HUES48 (cell line): ENCODE measurements around the gene NCOA1.
"Not testable (repeated sequence)": the region's sequence is repeated elsewhere in the genome, so short reads cannot be mapped to it uniquely, and the experiment has no call there.

Experiments used
- H3K27ac ChIP-seq: one replicate; pipeline ENCODE4 v1.7.0; 2013; ENCODE audit warnings: low read depth, low read length, inconsistent platforms
- H3K27me3 ChIP-seq: 2 replicates; pipeline ENCODE4 v1.6.1; 2013; ENCODE audit warnings: mild to moderate bottlenecking, low read length; ENCODE audit not compliant: control insufficient read depth, insufficient read depth
- H3K36me3 ChIP-seq: 2 replicates; pipeline ENCODE4 v1.6.1; 2013; ENCODE audit warnings: low read length; ENCODE audit not compliant: control insufficient read depth, insufficient read depth
- H3K4me1 ChIP-seq: 2 replicates; pipeline ENCODE4 v1.6.1; 2013; ENCODE audit warnings: mild to moderate bottlenecking, low read length; ENCODE audit not compliant: control insufficient read depth, insufficient read depth
- H3K4me3 ChIP-seq: 2 replicates; pipeline ENCODE4 v1.5.1; 2013; ENCODE audit warnings: mild to moderate bottlenecking, low read depth, low read length
- H3K9ac ChIP-seq: 2 replicates; pipeline ENCODE4 v1.6.1; 2013; ENCODE audit warnings: mild to moderate bottlenecking, low read depth, low read length, moderate library complexity
- H3K9me3 ChIP-seq: 2 replicates; pipeline ENCODE4 v1.6.1; 2013; ENCODE audit warnings: low read length; ENCODE audit not compliant: control insufficient read depth, insufficient read depth

NCOA1 gene

DNA sequence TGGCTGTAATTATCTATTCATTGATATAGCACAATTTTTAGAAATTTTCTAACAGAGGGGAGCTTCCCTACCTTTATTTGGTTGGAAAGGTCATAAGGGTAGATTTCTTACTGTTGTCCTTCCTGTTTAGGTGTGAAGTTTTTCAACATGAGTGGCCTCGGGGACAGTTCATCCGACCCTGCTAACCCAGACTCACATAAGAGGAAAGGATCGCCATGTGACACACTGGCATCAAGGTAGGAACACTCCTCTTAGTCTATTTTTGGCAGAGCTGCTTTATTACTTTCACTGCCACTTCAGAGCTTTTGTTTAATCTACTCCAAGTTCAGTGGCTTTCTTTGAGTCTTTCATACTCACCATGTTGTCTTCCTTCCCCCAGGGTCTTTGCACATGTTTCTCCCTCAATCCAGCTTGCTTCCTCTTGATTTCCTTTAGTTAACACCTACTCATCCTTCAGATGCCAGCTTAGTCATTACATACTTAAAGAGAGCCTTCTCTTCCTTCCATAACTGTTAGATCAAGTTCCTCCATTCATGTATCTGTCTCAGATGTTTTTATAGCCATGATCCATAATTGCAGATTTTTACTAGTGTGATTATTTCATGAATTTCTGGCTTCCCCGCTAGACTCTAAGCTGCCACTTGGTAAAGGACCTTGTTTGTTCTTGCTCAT lies 167.6 kb downstream of the NCOA1 start:
- H3K27ac ChIP-seq: no peak overlapping the region
- no peak overlapping the region for H3K4me3 ChIP-seq
- no peaks in the 10 kb centered on the region for H3K9me3 ChIP-seq
- H3K4me1 ChIP-seq: peaks cover 13% of the 10 kb centered on the region; the same call in 1 of the 2 replicates
- H3K9ac ChIP-seq: no peak overlapping the region
- H3K27me3 ChIP-seq: no peaks in the 10 kb centered on the region
- no peaks in the 10 kb centered on the region for H3K36me3 ChIP-seq

DNA sequence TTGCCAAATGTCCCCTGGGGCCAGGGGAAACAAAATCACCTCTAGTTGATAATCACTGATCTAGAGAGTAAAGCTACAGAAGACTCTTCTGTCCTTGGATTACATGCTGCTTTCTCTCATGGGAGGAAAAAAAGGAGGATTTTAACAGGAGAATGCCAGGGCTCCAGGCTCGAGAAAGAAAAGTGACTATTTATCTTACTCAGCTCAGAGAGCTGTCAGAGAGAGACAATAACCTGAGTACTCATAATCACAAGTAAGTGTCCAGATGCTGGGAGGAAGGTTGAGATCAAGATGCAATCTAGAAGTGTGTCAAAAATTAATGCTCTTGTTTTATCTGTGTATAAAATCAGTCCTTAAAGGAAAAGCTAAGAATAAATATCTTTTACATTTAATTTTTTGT lies 168.8 kb downstream of the NCOA1 start:
- H3K4me3 ChIP-seq: no peak overlapping the region
- no peak overlapping the region for H3K9ac ChIP-seq
- H3K9me3 ChIP-seq: no peaks in the 10 kb centered on the region
- no peaks in the 10 kb centered on the region for H3K36me3 ChIP-seq
- no peak overlapping the region for H3K27ac ChIP-seq
- H3K27me3 ChIP-seq: no peaks in the 10 kb centered on the region
- H3K4me1 ChIP-seq: peaks cover 8% of the 10 kb centered on the region; the same call in 1 of the 2 replicates

DNA sequence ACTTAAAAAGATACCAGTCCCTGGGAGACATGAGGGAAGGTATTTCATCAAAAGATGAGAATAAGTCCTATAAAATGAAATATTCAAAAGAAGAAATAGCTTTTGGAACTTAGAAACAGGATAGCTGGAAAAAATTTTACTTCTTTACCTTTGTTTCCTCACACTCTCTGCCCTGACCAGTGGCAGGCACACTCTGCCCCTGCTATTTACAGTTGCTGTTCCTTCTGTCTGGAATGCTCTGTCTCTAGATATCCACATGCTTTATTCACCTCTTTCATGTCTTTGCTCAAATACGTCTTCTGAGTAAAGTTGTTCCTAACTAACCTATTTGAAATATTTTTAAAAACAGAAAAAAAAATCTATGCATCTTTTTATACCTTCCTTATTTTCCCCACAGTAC lies 176.5 kb downstream of the NCOA1 start:
- H3K36me3 ChIP-seq: no peaks in the 10 kb centered on the region
- H3K27me3 ChIP-seq: no peaks in the 10 kb centered on the region
- H3K4me3 ChIP-seq: no peak overlapping the region
- no peak overlapping the region for H3K27ac ChIP-seq
- no peaks in the 10 kb centered on the region for H3K4me1 ChIP-seq
- H3K9ac ChIP-seq: no peak overlapping the region
- H3K9me3 ChIP-seq: no peaks in the 10 kb centered on the region

DNA sequence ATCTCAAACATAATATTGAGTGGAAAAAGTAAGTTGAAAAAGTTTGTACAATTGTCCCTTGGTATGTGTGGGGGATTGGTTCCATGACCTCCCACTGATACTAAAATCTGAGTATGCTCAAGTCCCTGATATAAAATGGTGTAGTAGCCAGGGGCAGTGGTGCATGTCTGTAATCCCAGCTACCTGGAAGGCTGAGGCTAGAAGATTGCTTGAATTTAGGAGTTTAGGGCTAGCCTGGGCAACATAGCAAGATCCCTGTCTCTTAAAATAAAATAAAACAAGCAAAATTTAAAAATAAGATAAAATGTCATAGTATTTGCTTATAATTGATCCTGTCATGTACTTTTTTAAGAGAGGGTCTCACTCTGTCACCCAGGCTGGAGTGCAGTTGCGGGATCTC lies 180.2 kb downstream of the NCOA1 start:
- no peak overlapping the region for H3K9ac ChIP-seq
- H3K27me3 ChIP-seq: no peaks in the 10 kb centered on the region
- no peaks in the 10 kb centered on the region for H3K36me3 ChIP-seq
- no peak overlapping the region for H3K27ac ChIP-seq
- no peaks in the 10 kb centered on the region for H3K9me3 ChIP-seq
- no peak overlapping the region for H3K4me3 ChIP-seq
- no peaks in the 10 kb centered on the region for H3K4me1 ChIP-seq

DNA sequence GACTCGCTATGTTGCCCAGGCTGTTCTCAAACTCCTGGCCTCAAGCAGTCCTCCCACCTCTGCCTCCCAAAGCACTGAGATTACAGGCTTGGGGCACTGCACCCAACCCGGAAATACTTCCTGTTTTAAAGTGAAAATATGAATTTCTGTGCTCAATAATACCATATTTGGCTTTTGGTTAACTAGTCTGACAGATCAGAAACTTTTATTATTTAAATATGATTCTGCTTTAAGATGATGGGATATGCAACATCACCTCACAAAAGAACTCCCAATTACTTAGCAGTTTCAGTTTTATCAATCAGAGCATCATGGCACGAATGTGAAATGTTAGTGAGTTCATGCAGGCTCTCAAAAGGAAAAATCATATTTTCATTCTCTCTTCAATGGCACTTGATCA lies 181.5 kb downstream of the NCOA1 start:
- no peak overlapping the region for H3K9ac ChIP-seq
- H3K36me3 ChIP-seq: no peaks in the 10 kb centered on the region
- H3K9me3 ChIP-seq: no peaks in the 10 kb centered on the region

DNA sequence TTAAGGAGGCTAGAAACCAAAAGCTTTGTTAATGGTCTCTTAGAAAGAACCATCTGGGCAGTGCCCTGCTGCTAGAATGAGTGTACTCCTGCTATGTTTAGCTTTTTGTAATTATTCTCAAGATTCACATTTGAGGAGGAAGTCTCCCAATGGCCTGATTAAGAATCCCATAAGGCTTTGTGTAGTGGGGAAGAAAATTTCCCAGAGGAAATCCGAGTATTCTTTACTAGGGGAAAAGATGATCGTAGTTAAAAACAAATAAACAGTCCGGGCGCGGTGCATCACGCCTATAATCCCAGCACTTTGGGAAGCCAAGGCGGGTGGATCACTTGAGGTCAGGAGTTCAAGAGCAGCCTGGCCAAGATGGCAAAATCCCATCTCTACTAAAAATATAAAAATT lies 184.3 kb downstream of the NCOA1 start:
- Histone ChIP-seq H3K9ac (no peak overlapping the region), H3K4me1 (no peaks in the 10 kb centered on the region), H3K4me3 (no peak overlapping the region), H3K36me3 (no peaks in the 10 kb centered on the region), H3K9me3 (no peaks in the 10 kb centered on the region), H3K27ac (no peak overlapping the region), H3K27me3 (no peaks in the 10 kb centered on the region)

More for the DNA sequence above, 181.5 kb downstream of the NCOA1 start:
- Histone ChIP-seq H3K4me3 (no peak overlapping the region), H3K27ac (no peak overlapping the region), H3K27me3 (no peaks in the 10 kb centered on the region), H3K4me1 (no peaks in the 10 kb centered on the region)

DNA sequence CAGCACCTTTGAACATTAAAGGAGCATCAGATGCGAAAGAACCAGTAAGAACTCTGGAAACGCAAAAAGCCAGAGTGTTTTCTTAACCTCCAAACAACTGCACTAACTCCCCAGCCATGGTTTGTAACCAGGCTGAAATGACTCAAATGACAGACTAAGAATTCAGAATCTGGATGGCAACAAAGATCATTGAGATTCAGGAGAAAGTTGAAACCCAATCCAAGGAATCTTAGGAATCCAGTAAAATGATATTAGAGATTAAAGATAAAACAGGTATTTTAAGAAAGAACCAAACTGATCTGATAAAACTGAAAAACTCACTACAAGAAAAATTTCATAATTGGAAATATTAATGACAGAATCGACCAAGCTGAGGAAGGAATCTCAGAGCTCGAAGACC lies 185.4 kb downstream of the NCOA1 start:
- no peaks in the 10 kb centered on the region for H3K4me1 ChIP-seq
- no peak overlapping the region for H3K4me3 ChIP-seq
- no peaks in the 10 kb centered on the region for H3K36me3 ChIP-seq
- H3K27ac ChIP-seq: no peak overlapping the region
- H3K9ac ChIP-seq: no peak overlapping the region
- no peaks in the 10 kb centered on the region for H3K27me3 ChIP-seq
- H3K9me3 ChIP-seq: no peaks in the 10 kb centered on the region

DNA sequence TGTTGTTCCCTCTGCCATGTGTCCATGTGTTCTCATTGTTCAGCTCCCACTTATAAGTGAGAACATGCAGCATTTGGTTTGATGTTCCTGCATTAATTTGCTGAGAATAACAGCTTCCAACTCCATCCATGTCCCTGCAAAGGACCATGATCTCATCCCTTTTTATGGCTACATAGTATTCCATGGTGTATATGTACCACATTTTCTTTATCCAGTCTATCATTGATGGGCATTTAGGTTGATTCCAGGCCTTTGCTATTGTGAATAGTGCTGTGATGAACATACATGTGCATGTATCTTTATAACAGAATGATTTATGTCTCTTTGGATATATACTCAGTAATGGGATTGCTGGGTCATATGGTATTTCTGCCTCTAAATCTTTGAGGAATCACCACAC lies 187.0 kb downstream of the NCOA1 start:
- H3K4me1 ChIP-seq, H3K9me3 ChIP-seq, H3K27me3 ChIP-seq, H3K9ac ChIP-seq, H3K36me3 ChIP-seq, H3K27ac ChIP-seq, H3K4me3 ChIP-seq: not testable (repeated sequence)

DNA sequence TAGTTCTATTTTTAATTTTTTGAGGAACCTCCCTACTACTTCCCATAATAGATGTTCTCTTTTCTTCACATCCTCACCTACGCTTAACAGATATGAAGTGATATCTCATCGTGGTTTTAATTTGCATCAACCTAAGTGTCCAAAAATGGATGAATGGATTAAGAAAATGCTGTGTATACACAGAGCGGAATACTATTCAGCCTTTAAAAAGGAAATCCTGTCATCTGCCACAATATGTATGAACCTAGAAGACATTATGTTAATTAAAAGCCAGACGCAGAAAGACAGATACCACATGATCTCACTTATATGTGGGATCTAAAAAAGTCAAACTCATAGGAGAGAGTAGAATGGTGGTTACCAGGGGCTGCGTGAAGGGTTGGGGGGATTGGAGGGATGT lies 189.1 kb downstream of the NCOA1 start:
- H3K4me1 ChIP-seq: no peaks in the 10 kb centered on the region
- H3K4me3 ChIP-seq: no peak overlapping the region
- H3K9ac ChIP-seq: no peak overlapping the region
- no peaks in the 10 kb centered on the region for H3K36me3 ChIP-seq
- H3K27me3 ChIP-seq: no peaks in the 10 kb centered on the region
- H3K9me3 ChIP-seq: no peaks in the 10 kb centered on the region
- H3K27ac ChIP-seq: no peak overlapping the region

DNA sequence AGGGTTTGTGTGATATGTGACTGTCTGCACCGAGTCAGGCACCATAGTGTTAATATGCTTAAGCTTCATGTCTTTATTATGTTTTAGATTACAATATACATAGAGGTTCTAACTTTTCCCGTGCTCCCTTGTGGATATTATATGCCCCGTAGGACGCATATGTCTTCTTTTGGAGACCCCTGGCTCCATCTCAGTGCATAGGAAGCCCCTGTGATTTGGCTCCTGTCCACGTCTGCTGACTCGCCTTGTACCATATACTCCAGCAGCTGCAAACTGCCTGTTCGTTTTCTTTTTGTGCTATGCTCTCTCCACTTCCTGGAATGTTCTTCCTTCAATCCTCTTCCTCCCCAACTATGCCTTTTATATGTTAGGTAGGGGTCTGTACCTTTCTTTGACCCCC lies 191.2 kb downstream of the NCOA1 start:
- Histone ChIP-seq H3K27me3 (no peaks in the 10 kb centered on the region), H3K9me3 (no peaks in the 10 kb centered on the region), H3K4me3 (no peak overlapping the region)

DNA sequence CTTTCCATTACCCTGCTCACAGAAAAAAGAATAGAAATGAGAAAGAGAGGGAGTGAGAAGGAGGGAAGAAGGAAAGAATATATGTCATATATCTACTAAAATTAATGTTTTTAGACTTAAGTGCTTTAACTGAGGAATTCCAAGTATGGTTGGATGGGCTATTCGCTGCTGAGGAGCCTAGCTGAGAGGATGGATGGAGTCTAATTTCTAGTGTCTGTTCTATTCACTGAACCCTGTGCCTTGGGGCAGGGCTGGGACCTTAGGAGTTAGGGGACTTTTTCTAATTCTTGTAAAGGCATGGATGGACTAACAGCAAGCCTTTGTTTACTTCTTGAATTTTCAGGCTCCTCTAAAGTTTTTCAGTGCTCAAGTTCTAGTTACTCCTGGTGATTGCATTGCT lies 192.4 kb downstream of the NCOA1 start:
- Histone ChIP-seq H3K27me3 (no peaks in the 10 kb centered on the region), H3K9me3 (no peaks in the 10 kb centered on the region), H3K4me1 (no peaks in the 10 kb centered on the region), H3K9ac (no peak overlapping the region), H3K27ac (no peak overlapping the region), H3K4me3 (no peak overlapping the region), H3K36me3 (no peaks in the 10 kb centered on the region)

More for the DNA sequence above, 191.2 kb downstream of the NCOA1 start:
- no peak overlapping the region for H3K27ac ChIP-seq
- no peaks in the 10 kb centered on the region for H3K4me1 ChIP-seq
- H3K9ac ChIP-seq: no peak overlapping the region
- H3K36me3 ChIP-seq: no peaks in the 10 kb centered on the region

DNA sequence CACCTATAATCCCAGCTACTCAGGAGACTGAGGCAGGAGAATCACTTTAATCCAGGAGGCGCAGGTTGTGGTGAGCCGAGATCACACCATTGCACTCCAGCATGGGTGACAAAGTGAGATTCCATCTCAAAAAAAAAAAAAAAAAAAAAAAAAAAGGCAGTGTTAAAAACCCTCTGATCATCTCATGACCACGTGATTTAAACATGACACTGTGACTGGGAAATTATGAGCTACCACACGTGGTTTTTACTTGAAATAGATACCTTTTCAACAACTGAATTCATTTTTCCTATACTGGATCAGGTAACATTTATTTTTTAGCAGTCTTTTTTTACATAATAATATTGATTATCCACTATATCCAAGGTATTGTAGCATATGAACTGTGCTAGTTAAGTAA lies 199.5 kb downstream of the NCOA1 start:
- Histone ChIP-seq H3K36me3 (no peaks in the 10 kb centered on the region), H3K4me3 (no peak overlapping the region), H3K4me1 (no peaks in the 10 kb centered on the region), H3K9me3 (no peaks in the 10 kb centered on the region), H3K27ac (no peak overlapping the region), H3K9ac (no peak overlapping the region), H3K27me3 (no peaks in the 10 kb centered on the region)
